SK-MEL-5 (cell line): ENCODE data around the gene CTBP1. TPM values are rescaled to one million over a fixed set of nuclear protein-coding genes. Genes with fewer than 3 reads are reported as not detected.

Experiments
- DNase-seq: peaks from one replicate; pipeline ENCODE4 v3.0.0-alpha.2; 2016; ENCODE audit warnings: low read depth, low spot score
- in situ Hi-C: cut with HindIII; loops from 2 replicates; pipeline ENCODE4 v1.10.0; 2016; ENCODE audit warnings: low sequenced_read_pairs, high pct_unique_total_duplicates, low pct_unique_long_range_greater_than_20kb
- total RNA-seq: library from RNA; depleted of rRNA; stranded (reverse); fragments of >200 nt; shearing (Covaris generic); gene quantifications from 2 replicates; pipeline ENCODE4 v1.2.3, GENCODE V29; 2014

Gene CTBP1
- total RNA-seq, 1 experiment from 2014 or later: 88.6 TPM

- in situ Hi-C loops: no loop called here
- DNase-seq: no peak
Measured at GRCh38 chr4:1210241-1210841, 38.6 kb downstream of the CTBP1 start.

- in situ Hi-C loops: no loop called here
Measured at GRCh38 chr4:1209821-1210220, 39.1 kb downstream of the CTBP1 start.

DNA sequence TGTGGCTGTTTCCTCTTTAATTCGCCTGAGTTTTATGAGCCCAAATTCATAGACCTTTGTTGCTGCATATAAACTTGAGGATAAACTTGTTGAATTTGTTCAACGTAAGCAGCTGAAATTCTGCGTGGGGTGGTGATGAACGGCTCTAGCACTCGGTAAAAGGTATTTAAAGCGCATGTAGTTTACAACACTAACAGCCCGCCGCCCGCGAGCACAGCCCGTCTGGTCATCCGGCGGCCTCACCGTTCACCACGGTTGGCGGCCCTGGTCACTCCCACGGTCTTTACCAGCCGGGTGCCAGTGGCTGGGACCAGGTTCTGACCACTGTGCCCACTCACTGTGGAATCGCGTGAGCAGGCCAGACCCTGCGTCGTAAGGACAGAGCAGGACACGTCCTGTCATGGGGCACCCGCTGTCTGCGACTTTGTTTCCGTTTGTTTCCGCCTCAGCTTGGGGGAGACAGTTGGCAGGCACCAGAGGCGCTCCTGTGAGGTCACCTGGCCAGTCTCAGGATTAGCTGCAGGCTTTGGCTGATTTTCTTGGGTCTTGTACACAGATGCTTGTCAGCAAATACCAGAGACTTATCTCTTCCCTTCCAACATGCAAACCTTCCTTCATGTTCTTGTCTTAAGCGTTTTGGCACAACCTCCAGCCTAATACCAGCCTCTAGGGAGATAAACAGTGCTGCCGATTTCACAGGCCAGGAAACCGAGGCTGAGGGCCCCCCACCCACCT is 39.8 kb downstream of the CTBP1 start:
- DNase-seq: no peak

More at GRCh38 chr4:1209821-1210220, 39.1 kb downstream of the CTBP1 start:
- DNase-seq: no peak

DNA sequence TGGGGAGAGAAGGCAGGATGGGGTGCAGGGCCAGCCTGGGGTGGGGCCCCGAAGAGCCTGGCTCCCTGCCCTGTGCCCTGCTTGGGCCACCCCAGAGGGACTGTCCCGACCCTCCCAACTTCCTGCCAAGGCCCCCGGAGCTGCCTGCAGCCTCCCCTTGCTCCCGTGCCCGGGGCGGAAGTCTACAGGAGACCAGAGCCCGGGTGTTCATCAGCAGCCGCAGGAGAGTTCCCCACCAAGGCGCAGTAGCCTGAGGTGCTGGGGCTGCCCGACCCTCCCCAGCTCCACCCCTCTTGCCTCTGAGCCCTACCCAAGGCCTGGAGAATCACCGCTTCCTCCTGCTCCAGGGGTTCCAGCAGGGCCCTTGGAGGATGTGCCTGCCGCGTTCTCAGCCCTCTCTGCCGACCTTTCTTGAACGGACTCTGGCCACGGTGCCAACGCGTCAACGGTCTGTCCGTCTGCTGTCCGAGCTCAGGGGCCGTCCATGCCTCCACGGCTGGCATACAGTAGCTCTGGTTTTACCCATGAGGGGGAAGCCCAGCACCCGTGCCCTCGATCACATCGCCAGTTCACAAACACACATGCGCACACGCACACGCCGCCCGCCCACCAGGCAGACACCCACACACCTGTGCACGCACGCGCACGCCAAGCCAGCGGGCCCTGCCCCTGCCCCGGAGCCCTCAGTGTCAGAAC is 40.5 kb downstream of the CTBP1 start:
- DNase-seq: no peak
- in situ Hi-C loops: no loop called here

More for the DNA sequence above, 39.8 kb downstream of the CTBP1 start:
- in situ Hi-C loops: no loop called here

DNA sequence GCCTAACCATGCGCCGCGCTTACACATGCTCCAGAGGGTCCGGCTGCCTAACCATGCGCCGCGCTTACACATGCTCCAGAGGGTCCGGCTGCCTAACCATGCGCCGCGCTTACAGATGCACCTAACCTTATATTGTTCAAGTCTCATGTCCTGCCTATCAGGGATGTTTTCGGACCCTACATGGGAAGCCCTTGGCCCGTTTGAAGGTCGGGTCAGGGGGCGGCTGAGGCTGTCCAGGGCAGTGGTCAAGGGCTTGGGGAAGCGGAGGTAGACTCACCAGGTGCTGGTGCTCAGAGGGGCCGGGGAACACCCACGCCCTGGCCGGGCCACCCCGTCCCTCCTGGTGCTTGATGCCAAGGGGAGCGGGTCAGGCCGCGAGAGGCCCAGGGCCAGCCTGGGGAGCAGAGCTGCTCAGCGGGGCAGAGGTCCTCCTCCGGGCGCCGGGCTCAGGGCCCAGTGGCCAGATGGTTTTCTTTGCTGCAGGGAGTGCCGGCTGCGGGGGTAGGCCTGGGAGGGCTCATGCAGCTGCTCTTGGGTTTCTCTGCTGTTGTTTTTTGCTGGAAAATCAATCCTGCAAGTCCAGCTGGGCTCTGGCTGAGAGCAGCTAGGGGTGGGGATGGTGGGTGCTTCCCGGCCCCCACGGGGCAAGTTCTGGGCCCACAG is 41.2 kb downstream of the CTBP1 start:
- in situ Hi-C loops: no loop called here
- no peak for DNase-seq

DNA sequence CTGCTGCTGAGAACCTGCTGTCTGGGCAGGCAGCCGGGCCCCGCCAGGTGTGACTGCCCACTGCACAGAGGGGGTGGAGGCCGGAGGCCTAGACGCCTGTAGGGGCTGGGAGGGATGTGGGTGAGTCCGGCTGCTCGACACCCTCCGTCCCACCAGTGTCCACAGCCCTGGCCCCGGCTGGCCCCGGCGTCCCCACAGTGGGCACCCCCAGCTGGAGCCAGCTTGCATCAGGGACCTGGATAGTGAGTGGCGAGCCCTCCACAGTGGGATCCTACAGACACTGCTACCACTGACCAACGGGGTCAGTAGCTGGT is 41.8 kb downstream of the CTBP1 start:
- in situ Hi-C loops: no loop called here
- no peak for DNase-seq

- in situ Hi-C loops: no loop called here
- DNase-seq: no peak
Measured at GRCh38 chr4:1206299-1207156, 42.4 kb downstream of the CTBP1 start.

DNA sequence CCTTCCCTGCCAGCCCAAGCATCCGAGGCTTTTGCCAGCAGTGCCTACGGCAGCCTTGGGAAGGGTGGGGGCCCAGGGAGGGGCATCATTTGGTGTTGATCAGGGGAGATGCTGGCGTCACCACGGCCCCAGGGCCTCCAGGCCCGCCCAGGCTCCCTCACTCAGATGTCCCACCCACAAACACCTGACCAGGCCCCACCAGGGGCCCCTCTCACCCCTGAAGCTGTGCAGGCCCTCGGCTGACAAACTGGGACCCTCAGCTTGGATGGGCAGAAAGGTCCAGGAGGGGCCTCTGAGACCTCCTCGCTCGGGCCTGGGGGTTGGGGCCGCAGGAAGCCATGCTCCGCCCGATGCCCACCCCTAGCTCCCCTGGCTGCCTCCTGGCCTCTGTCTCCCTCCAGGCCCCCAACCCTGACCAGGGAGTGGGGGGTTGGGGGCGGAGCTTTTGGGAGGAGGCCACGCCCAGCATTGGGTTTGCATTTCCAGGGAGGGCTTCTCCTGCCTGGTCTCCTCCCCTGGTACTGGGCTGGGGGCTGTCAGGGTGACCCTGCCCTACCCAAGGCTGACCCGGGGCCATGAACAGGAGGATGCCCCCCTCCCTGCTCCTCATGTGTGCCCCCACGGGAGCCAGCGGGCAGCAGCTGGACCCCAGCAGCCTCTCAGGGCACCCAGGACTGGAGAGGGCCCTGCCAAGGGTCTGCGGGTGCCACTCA is 43.2 kb downstream of the CTBP1 start:
- DNase-seq: no peak
- in situ Hi-C loops: no loop called here

DNA sequence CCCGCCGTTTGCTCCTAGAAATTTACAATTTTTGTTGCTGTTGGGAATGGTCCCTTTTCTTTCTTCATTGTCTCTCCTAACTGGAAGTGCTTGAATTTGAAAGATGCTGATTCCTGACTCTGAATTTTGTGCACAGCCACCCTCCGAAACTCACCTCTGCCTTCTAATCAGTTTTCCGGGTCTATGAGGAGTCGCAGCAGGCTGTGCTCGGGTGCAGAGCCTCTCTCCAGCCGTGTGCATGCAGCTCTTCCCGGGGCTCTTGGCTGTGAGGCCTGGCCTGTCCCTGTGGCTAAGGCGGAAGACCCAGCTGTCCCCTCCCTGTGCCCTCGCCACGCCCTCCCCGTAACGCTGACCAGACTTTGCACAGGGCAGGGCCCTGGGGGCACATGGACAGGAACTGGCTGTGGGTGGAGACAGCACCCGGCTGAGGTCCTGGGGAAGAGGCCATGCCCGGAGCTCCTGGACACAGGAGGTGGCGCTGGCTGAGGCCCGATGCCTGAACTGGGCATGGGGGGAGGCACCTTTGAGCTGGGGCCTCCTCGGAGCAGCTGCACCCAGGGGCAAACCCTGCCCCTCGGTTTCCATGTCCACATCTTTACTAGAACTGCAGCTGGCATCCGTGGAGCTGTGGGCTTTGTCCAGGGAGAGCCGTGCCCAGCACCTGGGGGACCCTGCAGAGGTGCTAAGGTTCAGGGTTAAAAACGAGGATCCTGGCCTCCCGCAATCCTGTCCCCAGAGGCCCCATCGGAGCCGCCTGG is 43.9 kb downstream of the CTBP1 start:
- in situ Hi-C loops: no loop called here

GRCh38 chr4:1204286-1204827 is 44.6 kb downstream of the CTBP1 start:
- no peak for DNase-seq
- in situ Hi-C loops: no loop called here

More for the DNA sequence above, 43.9 kb downstream of the CTBP1 start:
- DNase-seq: no peak

GRCh38 chr4:1203026-1203616 is 45.8 kb downstream of the CTBP1 start:
- no peak for DNase-seq
- in situ Hi-C loops: no loop called here

DNA sequence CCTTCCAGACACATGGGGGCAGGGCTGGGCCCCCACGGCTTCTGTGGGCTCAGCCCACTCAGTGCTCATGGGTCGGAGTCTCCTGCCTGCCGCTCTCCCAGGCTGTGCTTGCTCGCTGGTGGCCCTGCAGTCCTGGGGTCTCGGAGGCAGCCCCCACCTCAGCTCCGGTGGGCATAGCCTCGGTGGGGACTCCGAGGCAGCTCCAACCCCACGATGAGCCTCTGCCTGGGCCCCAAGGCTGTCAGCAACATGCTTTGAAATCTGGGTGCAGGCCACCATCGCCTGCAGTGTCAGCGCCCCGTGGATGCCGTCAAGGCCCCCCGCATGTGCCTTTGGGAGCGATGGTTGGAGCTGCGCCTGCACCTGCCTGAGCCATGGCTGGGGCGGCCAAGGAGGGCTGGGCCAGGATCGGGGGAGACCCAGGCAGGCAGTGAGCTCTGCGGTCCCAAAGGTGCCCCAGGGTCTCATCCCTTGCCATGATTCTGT is 46.4 kb downstream of the CTBP1 start:
- in situ Hi-C loops: no loop called here

DNA sequence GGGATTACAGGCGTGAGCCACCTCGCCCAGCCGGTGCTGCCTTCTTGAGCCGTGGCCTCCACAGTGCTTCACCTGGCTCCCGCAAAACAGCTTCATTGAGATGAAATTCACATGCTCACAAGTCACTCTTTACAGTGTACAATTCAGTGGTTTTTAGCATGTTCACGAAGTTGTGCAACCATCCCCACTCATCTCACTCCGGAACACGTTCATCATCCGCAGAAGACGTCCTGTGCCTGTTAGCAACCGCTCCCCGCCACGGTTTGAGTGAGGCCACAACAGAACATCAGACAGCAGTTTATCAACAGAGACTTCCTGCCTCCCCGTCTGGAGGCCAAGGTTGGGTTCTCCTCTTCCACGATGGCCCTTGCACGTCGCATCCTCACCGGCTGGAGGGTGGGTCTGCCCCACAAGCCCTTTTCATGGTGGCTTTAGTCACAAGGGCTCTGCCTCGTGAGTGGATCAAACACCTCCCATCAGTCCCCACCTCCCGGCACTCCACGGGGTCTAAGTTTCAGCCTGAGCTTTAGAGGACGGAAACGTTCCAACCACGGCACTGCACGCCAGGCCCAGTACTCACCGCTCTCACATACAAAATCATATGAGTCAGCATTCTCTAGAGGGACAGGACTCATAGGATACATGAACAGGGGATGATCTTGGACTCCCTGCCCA is 46.9 kb downstream of the CTBP1 start:
- no peak for DNase-seq
- in situ Hi-C loops: no loop called here

More for the DNA sequence above, 46.4 kb downstream of the CTBP1 start:
- DNase-seq: no peak

DNA sequence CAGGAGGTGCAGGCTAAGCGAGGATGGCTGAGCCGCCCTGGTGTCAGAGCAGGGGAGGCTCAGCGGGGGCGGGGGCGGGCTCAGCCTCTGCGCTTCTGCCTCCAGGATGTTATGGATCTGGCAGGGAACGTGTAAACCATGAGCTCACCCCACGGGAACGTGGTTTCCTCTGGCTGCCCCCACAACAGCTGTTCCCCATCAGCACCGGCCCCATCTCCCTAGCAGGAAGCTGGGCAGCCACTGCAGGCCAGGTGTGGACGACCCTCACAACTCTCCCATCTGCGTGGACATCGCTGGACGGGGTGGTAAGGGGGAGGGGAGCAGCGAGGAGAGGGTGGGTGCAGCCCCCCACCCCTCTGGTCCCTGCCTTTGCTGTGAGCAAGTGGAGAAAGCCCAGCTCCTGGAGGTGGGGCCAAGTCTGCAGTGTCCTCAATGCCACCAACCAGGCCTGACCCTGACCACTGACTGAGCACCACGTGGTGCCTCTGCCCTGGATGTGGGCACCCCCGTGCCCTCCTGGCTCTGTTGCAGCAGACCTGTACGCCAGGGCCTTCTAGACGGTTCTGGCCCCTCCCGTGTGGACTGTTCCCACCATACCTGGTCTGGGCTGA is 48.4 kb downstream of the CTBP1 start:
- no peak for DNase-seq
- in situ Hi-C loops: no loop called here
